Neural cell (in vitro differentiated cells): ENCODE data around the gene SMARCD1. TPM values are rescaled to one million over a fixed set of nuclear protein-coding genes. Genes with fewer than 3 reads are reported as not detected.

Experiments used
- H2AFZ ChIP-seq: fragments of 200-600, 300-800 bp; sonication (generic), shearing (Covaris generic); 2 replicates; pipeline ENCODE4 v1.6.0; 2014; ENCODE audit warnings: low read depth, mild to moderate bottlenecking, antibody characterized with exemption, low read length, moderate library complexity
- H3F3A ChIP-seq: fragments of 200-600 bp; shearing (Covaris generic); 2 replicates; pipeline ENCODE4 v1.6.1; 2016; ENCODE audit warnings: mild to moderate bottlenecking, moderate library complexity, mixed read lengths, antibody characterized with exemption, low read length; ENCODE audit not compliant: insufficient read depth, poor library complexity, severe bottlenecking
- H3K27ac ChIP-seq: fragments of 200-600, 300-800 bp; sonication (generic), shearing (Covaris generic); 2 replicates; pipeline ENCODE4 v1.5.1; 2014; ENCODE audit warnings: mild to moderate bottlenecking, low read length, moderate library complexity
- H3K27me3 ChIP-seq: fragments of 300-800, 200-600 bp; sonication (generic), shearing (Covaris generic); 2 replicates; pipeline ENCODE4 v1.6.0; 2014; ENCODE audit warnings: mild to moderate bottlenecking, low read depth, low read length, moderate library complexity; ENCODE audit not compliant: insufficient read depth
- H3K36me3 ChIP-seq: fragments of 300-800, 200-600 bp; sonication (generic), shearing (Covaris generic); 2 replicates; pipeline ENCODE4 v1.5.1; 2014; ENCODE audit warnings: mild to moderate bottlenecking, antibody characterized with exemption, low read length, moderate library complexity; ENCODE audit not compliant: insufficient read depth
- H3K4me2 ChIP-seq: fragments of 300-800, 200-600 bp; sonication (generic), shearing (Covaris generic); 2 replicates; pipeline ENCODE4 v1.6.0; 2014; ENCODE audit warnings: mild to moderate bottlenecking, low read length
- H3K4me3 ChIP-seq: fragments of 300-800, 200-600 bp; sonication (generic), shearing (Covaris generic); 2 replicates; pipeline ENCODE4 v1.5.1; 2014; ENCODE audit warnings: mild to moderate bottlenecking, low read length, moderate library complexity
- H3K79me2 ChIP-seq: fragments of 200-600 bp; shearing (Covaris generic); replicated peaks from 2 replicates; pipeline ENCODE4 v1.6.0; 2014; ENCODE audit warnings: mild to moderate bottlenecking, low read length, moderate library complexity; ENCODE audit not compliant: insufficient read depth
- H3K9ac ChIP-seq: fragments of 300-800, 200-600 bp; sonication (generic), shearing (Covaris generic); 2 replicates; pipeline ENCODE4 v1.6.1; 2016; ENCODE audit warnings: mild to moderate bottlenecking, low read length, mixed read lengths
- H3K9me2 ChIP-seq: fragments of 200-600 bp; shearing (Covaris generic); 2 replicates; pipeline ENCODE4 v1.6.1; 2016; ENCODE audit warnings: mild to moderate bottlenecking, low read length, mixed read lengths; ENCODE audit not compliant: insufficient read depth
- H3K9me3 ChIP-seq: fragments of 200-600, 300-800 bp; sonication (generic), shearing (Covaris generic); 2 replicates; pipeline ENCODE4 v1.6.1; 2016; ENCODE audit warnings: mild to moderate bottlenecking, mixed run types, low read length, moderate library complexity, mixed read lengths
- H4K20me1 ChIP-seq: fragments of 200-600 bp; shearing (Covaris generic); 2 replicates; pipeline ENCODE4 v1.6.1; 2016; ENCODE audit warnings: mild to moderate bottlenecking, mixed run types; ENCODE audit not compliant: insufficient read depth
- EP300 ChIP-seq: fragments of 450-650 bp; conservative IDR thresholded peaks from 2 replicates; pipeline ENCODE4 v1.6.1; 2014; ENCODE audit warnings: antibody characterized with exemption, mild to moderate bottlenecking, moderate library complexity; ENCODE audit not compliant: poor library complexity, severe bottlenecking
- EZH2 ChIP-seq: fragments of 200-600, 300-800 bp; shearing (Covaris generic), sonication (generic); IDR thresholded peaks from 2 replicates; pipeline ENCODE4 v1.6.1; 2014; ENCODE audit warnings: antibody characterized with exemption, low read length, borderline replicate concordance, mild to moderate bottlenecking; ENCODE audit not compliant: insufficient read depth, poor library complexity, severe bottlenecking
- MXI1 ChIP-seq: fragments of 450-650 bp; conservative IDR thresholded peaks from 2 replicates; pipeline ENCODE4 v1.6.1; 2014; ENCODE audit warnings: antibody characterized with exemption, mild to moderate bottlenecking; ENCODE audit not compliant: poor library complexity, severe bottlenecking
- POLR2AphosphoS5 ChIP-seq: IDR thresholded peaks from 2 replicates; pipeline ENCODE4 v1.6.1; 2012
- RAD21 ChIP-seq: fragments of 450-650 bp; conservative IDR thresholded peaks from 2 replicates; pipeline ENCODE4 v1.6.1; 2014; ENCODE audit warnings: antibody characterized with exemption, mild to moderate bottlenecking, moderate library complexity
- REST ChIP-seq: IDR thresholded peaks from 2 replicates; pipeline ENCODE4 v1.6.1; 2012; ENCODE audit warnings: borderline replicate concordance
- SMC3 ChIP-seq: fragments of 450-650 bp; conservative IDR thresholded peaks from 2 replicates; pipeline ENCODE4 v1.6.1; 2014; ENCODE audit warnings: antibody characterized with exemption, mild to moderate bottlenecking, moderate library complexity; ENCODE audit not compliant: poor library complexity
- TAF1 ChIP-seq: IDR thresholded peaks from 2 replicates; pipeline ENCODE4 v1.6.1; 2012; ENCODE audit warnings: low read depth
- polyA plus RNA-seq: library from polyadenylated mRNA; depleted of rRNA; stranded (reverse); fragments of >200 nt; gene quantifications from 2 replicates; pipeline ENCODE4 v1.2.3, GENCODE V29; 2014
- TF ChIP-seq, protein P1 (sequence below): fragments of 450-650 bp; IDR thresholded peaks from 2 replicates; pipeline ENCODE4 v1.5.1; 2014; ENCODE audit warnings: antibody characterized with exemption, mild to moderate bottlenecking, moderate library complexity; ENCODE audit not compliant: poor library complexity, severe bottlenecking

The SMARCD1 gene
- polyA plus RNA-seq, 1 donor from 2014 or later = 90.9 TPM

DNA sequence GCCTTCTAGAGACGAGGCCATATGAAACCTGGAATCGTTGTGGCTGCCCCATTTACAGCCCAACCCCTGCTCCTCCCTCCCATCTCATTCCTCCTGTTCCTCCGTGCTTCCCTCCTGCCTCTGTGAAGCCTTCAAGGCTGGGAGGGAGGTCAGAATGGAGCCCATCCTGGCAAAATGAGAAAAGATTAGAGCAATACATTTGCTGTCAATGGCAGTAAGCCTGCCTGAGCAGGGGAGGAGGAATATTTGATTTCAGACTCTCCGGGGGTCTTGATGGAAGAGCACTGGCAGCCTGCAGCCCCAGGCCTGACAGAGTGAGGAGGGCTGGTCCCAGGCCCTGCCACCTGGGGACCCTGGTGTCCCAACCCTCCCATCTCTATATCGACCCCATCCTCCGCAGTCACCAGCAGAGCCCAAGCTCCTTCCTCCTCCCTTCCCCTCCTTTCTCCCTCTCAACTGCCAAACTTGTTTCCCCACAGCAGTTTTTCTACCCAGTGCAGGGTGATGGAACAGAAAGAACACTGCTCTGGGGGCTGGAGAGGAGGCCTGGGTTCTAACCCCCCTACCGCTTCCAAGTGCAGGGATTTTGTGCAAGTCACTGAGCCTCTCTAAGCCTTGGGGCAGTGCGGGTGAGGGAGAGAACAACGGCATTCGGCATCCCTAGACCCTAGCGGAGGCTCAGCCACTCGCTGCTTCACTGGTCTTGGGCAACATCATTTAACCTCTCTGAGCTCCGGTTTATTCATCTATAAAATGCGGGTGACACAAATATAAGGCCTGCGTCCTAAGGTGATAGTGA is 43.9 kb upstream of the SMARCD1 start:
- Histone ChIP-seq H3K4me3 (no peak overlapping the region), H3K9me3 (no peaks in the 10 kb centered on the region), H3K4me2 (no peak overlapping the region), H2AFZ (no peak overlapping the region), H3K27ac (no peak overlapping the region), H3F3A (no peaks in the 10 kb centered on the region), H3K36me3 (no peaks in the 10 kb centered on the region), H3K9me2 (no peaks in the 10 kb centered on the region), H3K9ac (no peak overlapping the region), H3K79me2 (no peaks in the 10 kb centered on the region), H4K20me1 (no peaks in the 10 kb centered on the region), H3K27me3 (no peaks in the 10 kb centered on the region)
- TF ChIP-seq EZH2 = no peak
- no peak for TF ChIP-seq MXI1
- TF ChIP-seq EP300 = no peak
- TF ChIP-seq REST = no peak
- no peak for TF ChIP-seq POLR2AphosphoS5
- TF ChIP-seq RAD21 = no peak
- TF ChIP-seq SMC3 = no peak

GRCh38 chr12:50041962-50042361 is 43.2 kb upstream of the SMARCD1 start:
- Histone ChIP-seq H2AFZ (no peak overlapping the region), H3K4me3 (no peak overlapping the region), H3K79me2 (no peaks in the 10 kb centered on the region), H3K27me3 (no peaks in the 10 kb centered on the region), H3K4me2 (no peak overlapping the region), H3K27ac (no peak overlapping the region), H3K9me2 (no peaks in the 10 kb centered on the region), H4K20me1 (no peaks in the 10 kb centered on the region), H3K9ac (no peak overlapping the region), H3F3A (no peaks in the 10 kb centered on the region), H3K36me3 (no peaks in the 10 kb centered on the region), H3K9me3 (no peaks in the 10 kb centered on the region)
- TF ChIP-seq TAF1 (no peak), RAD21 (no peak), POLR2AphosphoS5 (no peak), MXI1 (no peak), EP300 (no peak), SMC3 (no peak), REST (no peak), EZH2 (no peak)
- TF ChIP-seq, protein P1, sequence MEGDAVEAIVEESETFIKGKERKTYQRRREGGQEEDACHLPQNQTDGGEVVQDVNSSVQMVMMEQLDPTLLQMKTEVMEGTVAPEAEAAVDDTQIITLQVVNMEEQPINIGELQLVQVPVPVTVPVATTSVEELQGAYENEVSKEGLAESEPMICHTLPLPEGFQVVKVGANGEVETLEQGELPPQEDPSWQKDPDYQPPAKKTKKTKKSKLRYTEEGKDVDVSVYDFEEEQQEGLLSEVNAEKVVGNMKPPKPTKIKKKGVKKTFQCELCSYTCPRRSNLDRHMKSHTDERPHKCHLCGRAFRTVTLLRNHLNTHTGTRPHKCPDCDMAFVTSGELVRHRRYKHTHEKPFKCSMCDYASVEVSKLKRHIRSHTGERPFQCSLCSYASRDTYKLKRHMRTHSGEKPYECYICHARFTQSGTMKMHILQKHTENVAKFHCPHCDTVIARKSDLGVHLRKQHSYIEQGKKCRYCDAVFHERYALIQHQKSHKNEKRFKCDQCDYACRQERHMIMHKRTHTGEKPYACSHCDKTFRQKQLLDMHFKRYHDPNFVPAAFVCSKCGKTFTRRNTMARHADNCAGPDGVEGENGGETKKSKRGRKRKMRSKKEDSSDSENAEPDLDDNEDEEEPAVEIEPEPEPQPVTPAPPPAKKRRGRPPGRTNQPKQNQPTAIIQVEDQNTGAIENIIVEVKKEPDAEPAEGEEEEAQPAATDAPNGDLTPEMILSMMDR = no peak
